Brain microvascular endothelial cell (primary cell): ENCODE results near the gene GPD2.

Experiments
- DNase-seq: peaks from one replicate; pipeline ENCODE4 v3.0.0-alpha.2; 2020
- H3K27ac ChIP-seq: fragments of 250-450 bp; sonication (Bioruptor Pico); 2 replicates; pipeline ENCODE4 v1.5.1; 2020; ENCODE audit warnings: mild to moderate bottlenecking, moderate library complexity
- H3K27me3 ChIP-seq: fragments of 250-450 bp; sonication (Bioruptor Pico); replicated peaks from 2 replicates; pipeline ENCODE4 v1.5.1; 2020; ENCODE audit warnings: mild to moderate bottlenecking
- H3K36me3 ChIP-seq: fragments of 250-450 bp; sonication (Bioruptor Pico); replicated peaks from 2 replicates; pipeline ENCODE4 v1.5.1; 2020; ENCODE audit warnings: mild to moderate bottlenecking
- H3K4me3 ChIP-seq: 2 replicates; pipeline ENCODE4 v1.5.1; 2011; ENCODE audit warnings: low read depth, mild to moderate bottlenecking, control low read depth, low read length, moderate library complexity
- in situ Hi-C: cut with HindIII; loops from 2 replicates; pipeline ENCODE4 v1.10.0; 2017; ENCODE audit warnings: low sequenced_read_pairs, low pct_ligation_motif_present
- TF ChIP-seq, protein P1 (sequence below): IDR thresholded peaks from 2 replicates; pipeline ENCODE4 v1.5.1; 2011; ENCODE audit warnings: low read depth, mild to moderate bottlenecking, moderate library complexity, low read length, control low read depth, inconsistent platforms; ENCODE audit errors: missing control alignments

Gene GPD2

DNA sequence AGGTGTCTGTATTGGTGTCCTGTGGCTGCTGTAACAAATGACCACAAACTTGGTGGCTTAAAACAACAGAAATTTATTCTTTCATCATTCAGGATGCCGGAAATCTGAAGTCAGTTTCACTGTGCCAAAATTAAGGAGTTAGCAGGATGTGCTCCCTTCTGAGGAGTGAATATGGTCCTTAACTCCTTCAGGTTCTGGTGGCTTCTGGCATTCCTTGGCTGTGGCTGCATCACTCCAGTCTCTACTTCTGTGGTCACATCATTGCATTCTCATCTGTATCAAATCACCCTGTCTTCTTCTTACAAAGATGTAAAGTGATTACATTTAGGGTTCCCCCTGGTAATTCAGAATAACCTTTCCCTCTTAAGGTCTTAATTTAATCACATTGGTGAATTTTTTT, 12.6 kb downstream of the GPD2 start:
- no peak overlapping the region for H3K27ac ChIP-seq
- no peak for DNase-seq
- no peaks in the 10 kb centered on the region for H3K36me3 ChIP-seq
- TF ChIP-seq, protein P1, sequence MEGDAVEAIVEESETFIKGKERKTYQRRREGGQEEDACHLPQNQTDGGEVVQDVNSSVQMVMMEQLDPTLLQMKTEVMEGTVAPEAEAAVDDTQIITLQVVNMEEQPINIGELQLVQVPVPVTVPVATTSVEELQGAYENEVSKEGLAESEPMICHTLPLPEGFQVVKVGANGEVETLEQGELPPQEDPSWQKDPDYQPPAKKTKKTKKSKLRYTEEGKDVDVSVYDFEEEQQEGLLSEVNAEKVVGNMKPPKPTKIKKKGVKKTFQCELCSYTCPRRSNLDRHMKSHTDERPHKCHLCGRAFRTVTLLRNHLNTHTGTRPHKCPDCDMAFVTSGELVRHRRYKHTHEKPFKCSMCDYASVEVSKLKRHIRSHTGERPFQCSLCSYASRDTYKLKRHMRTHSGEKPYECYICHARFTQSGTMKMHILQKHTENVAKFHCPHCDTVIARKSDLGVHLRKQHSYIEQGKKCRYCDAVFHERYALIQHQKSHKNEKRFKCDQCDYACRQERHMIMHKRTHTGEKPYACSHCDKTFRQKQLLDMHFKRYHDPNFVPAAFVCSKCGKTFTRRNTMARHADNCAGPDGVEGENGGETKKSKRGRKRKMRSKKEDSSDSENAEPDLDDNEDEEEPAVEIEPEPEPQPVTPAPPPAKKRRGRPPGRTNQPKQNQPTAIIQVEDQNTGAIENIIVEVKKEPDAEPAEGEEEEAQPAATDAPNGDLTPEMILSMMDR, result no peak
- H3K4me3 ChIP-seq, result no peak overlapping the region
- in situ Hi-C loops, result no loop called here
- H3K27me3 ChIP-seq, result no peaks in the 10 kb centered on the region

DNA sequence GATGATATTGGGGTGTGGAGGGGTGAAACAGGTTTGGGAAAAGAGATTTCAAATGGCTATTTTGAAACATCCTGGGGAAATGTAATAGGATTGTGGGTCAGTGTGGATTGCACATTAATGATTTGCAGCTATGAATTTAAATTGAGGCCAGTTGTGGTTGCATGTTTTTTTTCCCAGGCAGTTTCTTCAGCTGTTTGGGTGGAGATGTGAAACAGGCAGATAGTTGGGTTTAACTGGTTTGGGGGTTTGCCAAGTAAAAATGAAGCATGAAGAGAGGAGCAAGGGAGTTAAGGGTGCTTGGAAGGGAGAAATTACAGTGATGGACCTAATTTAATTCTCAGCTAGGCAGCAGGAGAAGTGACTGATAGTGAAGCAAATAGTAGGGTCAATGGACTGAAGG, 16.8 kb downstream of the GPD2 start:
- no peak overlapping the region for H3K27ac ChIP-seq
- in situ Hi-C loops, result no loop called here
- DNase-seq, result no peak
- H3K36me3 ChIP-seq, result no peaks in the 10 kb centered on the region
- TF ChIP-seq, protein P1, result no peak
- H3K27me3 ChIP-seq, result no peaks in the 10 kb centered on the region
- no peak overlapping the region for H3K4me3 ChIP-seq

DNA sequence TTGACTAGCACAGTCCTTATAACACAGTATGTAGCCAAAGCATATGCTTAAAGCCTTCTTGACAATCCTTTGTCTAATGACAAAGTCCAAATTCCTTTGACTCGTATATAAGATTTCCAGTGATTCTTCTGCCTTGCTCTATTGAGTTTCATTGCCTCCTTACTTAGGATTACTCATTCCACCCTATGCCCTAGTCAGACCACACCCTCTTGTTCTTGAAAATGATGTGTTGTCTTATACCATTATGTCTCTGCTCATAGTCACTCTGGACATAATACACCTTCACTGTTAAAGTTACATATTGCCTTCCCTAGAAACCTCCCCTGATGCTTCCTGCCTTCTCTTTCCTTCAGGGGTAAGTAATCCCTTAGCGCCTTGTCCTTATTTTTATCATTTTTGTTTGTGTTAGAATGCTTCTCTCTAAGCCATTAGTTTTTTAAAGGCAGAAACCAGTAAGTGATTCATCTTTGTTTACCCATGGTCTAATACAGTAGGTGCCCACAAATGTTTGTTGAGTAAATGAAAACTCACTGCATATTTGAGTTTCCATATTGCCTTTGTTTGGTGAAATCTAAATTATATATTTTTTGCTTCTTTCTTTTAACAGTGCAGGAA, 19.3 kb downstream of the GPD2 start:
- TF ChIP-seq, protein P1, result no peak
- Histone ChIP-seq H3K27ac (no peak overlapping the region), H3K36me3 (no peaks in the 10 kb centered on the region), H3K27me3 (no peaks in the 10 kb centered on the region), H3K4me3 (no peak overlapping the region)
- DNase-seq, result no peak
- in situ Hi-C loops, result no loop called here

DNA sequence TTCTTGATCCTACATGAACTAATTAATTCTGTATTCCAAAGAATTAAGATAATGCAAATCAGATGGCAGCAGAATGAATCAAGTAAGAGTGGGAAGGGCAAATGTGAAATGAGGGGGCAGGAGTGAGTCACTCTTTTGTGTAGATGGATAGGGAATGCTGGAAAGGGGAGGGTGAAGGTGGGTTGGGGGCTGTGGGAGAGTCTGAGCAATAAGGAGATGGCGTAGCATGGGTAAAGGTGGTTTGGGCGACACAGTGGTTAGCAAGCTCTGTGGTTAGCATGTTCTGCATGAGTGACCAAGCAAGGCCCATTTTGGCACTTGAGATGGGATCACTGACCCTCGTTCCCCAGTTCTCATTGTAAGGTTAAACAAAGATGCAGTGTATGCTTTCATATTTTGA, 20.4 kb downstream of the GPD2 start:
- no peak for DNase-seq
- Histone ChIP-seq H3K27ac (no peak overlapping the region), H3K36me3 (no peaks in the 10 kb centered on the region), H3K27me3 (no peaks in the 10 kb centered on the region), H3K4me3 (no peak overlapping the region)
- in situ Hi-C loops, result no loop called here
- TF ChIP-seq, protein P1, result no peak

DNA sequence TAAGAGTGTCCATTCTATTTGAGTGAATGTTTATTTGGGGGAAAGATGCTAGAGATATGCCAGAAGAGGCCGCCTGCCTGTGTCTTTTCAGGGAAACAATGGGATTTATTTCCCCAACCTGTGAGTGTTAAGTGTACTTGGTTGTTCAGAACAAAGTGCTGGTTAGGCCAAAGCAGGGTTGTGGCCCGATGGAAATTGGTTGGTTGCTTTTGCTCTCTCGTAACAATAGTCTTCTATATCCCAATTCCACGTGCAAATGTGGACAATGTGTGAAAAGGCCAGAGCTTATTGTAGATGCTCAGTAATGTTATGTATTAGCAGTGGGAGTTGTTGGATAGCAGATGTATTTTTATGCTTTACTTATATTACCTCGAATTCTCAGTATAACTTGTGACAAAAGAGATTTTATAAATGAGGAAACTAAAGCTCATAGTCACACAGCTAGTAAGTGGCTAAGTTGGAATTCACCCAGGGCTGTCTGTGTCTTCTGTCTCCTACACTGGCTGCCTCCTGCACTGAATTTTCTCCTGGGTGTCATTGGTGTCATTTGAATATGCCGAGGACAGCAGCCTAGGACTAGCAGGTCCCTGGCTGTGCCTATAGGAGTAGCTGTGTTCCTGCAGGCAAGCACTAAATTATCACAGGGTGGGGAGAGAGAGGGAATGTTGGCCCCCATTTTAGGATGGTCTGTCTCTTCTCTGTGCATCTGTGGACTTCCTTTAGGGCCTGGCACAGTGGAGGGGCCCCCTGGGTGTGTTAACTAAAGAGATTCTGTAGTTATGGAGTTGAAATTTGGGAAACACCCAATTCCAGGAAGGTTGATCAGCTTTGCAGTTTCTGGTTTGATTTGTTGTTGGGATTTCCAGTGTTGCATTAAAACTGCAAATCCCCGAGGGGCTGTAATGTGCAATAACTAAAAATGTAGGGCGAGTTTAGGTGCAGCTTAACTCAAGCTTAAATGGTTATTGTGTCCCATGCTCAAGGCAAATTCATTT, 21.6 kb downstream of the GPD2 start:
- TF ChIP-seq, protein P1, result no peak
- no peak for DNase-seq

More for the DNA sequence above, 21.6 kb downstream of the GPD2 start:
- Histone ChIP-seq H3K36me3 (no peaks in the 10 kb centered on the region), H3K27me3 (no peaks in the 10 kb centered on the region), H3K27ac (no peak overlapping the region), H3K4me3 (no peak overlapping the region)
- in situ Hi-C loops, result no loop called here
